GM12878 (cell line): ENCODE measurements around the gene PCP4L1. TPM values are rescaled to one million over a fixed set of nuclear protein-coding genes. Genes with fewer than 3 reads are reported as not detected.

Source experiments
- ATAC-seq: fragments of 200-7000 bp; cut with Tn5 transposase; 3 replicates; pipeline ENCODE4 v1.9.1; 2020; ENCODE audit warnings: mild to moderate bottlenecking, moderate library complexity
- BruUV-seq: library from RNA; stranded (reverse); fragments of 400-500 nt; replicated peaks from 2 replicates; lab custom pipeline; 2021; lab: Mats Ljungman, UMichigan
- CTCF ChIA-PET: fragments of 300-600 bp; sonication (Branson Sonifier 250); formaldehyde crosslinking; extraction: SDS; loops from one replicate; lab custom pipeline; 2021; ENCODE audit warnings: inconsistent platforms; lab: Yijun Ruan, JAX
- POLR2A ChIA-PET: fragments of 350-600 bp; formaldehyde crosslinking; extraction: SDS; loops from one replicate; lab custom pipeline; 2021; ENCODE audit warnings: inconsistent platforms; lab: Charles Lee
- RAD21 ChIA-PET: fragments of 300-600 bp; sonication (Branson Sonifier 250); formaldehyde crosslinking; loops from one replicate; lab custom pipeline; 2023; ENCODE audit warnings: antibody characterized with exemption; ENCODE audit not compliant: unreplicated experiment; lab: Charles Lee
- SMC1A ChIA-PET: fragments of 300-600 bp; sonication (Branson Sonifier 250); formaldehyde crosslinking; loops from one replicate; lab custom pipeline; 2023; ENCODE audit not compliant: unreplicated experiment, uncharacterized antibody; lab: Charles Lee
- DNase-seq: peaks from one replicate; pipeline ENCODE4 v3.0.0-alpha.2; 2011; ENCODE audit warnings: low read depth, low spot score
- FAIRE-seq: peaks from 3 replicates; lab custom pipeline; 2011; peaks lifted over from hg19 to GRCh38; lab: Jason Lieb, UNC
- H2AFZ ChIP-seq: 2 replicates; pipeline ENCODE4 v1.6.0; 2011; ENCODE audit warnings: low read depth, low read length, control low read depth; ENCODE audit not compliant: control insufficient read depth
- H3K27ac ChIP-seq: 2 replicates; pipeline ENCODE4 v1.5.1; 2011; ENCODE audit warnings: control low read depth; ENCODE audit not compliant: control insufficient read depth, insufficient read depth
- H3K27me3 ChIP-seq, 2 experiments: replicated peaks in 1 of 2; 2 replicates each; pipeline versions ENCODE4 v1.6.0 to v1.6.1; 2011; ENCODE audit warnings: low read length in 1 of 2; ENCODE audit not compliant: control insufficient read depth in 2 of 2, insufficient read depth in 2 of 2
- H3K36me3 ChIP-seq, 2 experiments: 2 replicates each; pipeline ENCODE4 v1.5.1; 2011; ENCODE audit warnings: low read length in 1 of 2; ENCODE audit not compliant: control insufficient read depth in 2 of 2, insufficient read depth in 2 of 2
- H3K4me1 ChIP-seq: 2 replicates; pipeline ENCODE4 v1.6.1; 2011; ENCODE audit warnings: mild to moderate bottlenecking, low read length, moderate library complexity, mixed read lengths; ENCODE audit not compliant: control insufficient read depth, insufficient read depth
- H3K4me2 ChIP-seq: 2 replicates; pipeline ENCODE4 v1.6.0; 2011; ENCODE audit warnings: control low read depth; ENCODE audit not compliant: control insufficient read depth, insufficient read depth
- H3K4me3 ChIP-seq: fragments of 200-600 bp; sonication (generic); 2 replicates; pipeline ENCODE4 v1.5.1; 2016
- H3K79me2 ChIP-seq: 2 replicates; pipeline ENCODE4 v1.6.0; 2011; ENCODE audit warnings: low read length; ENCODE audit not compliant: control insufficient read depth, insufficient read depth
- H3K9ac ChIP-seq: 2 replicates; pipeline ENCODE4 v1.8.0; 2011; ENCODE audit warnings: low read length, control low read depth, mixed read lengths; ENCODE audit not compliant: control insufficient read depth, insufficient read depth
- H3K9me3 ChIP-seq: replicated peaks from 3 replicates; pipeline ENCODE4 v1.5.1; 2011; ENCODE audit warnings: mild to moderate bottlenecking, low read length; ENCODE audit not compliant: control insufficient read depth, insufficient read depth
- H4K20me1 ChIP-seq: 2 replicates; pipeline ENCODE4 v1.6.0; 2011; ENCODE audit not compliant: control insufficient read depth, insufficient read depth
- ATF7 ChIP-seq: fragments of 450-650 bp; IDR thresholded peaks from 2 replicates; pipeline ENCODE4 v1.6.1; 2016; ENCODE audit warnings: low read depth, mild to moderate bottlenecking
- GABPA ChIP-seq: IDR thresholded peaks from 2 replicates; pipeline ENCODE4 v1.6.1; 2014; ENCODE audit warnings: antibody characterized with exemption, low read depth, mild to moderate bottlenecking, inconsistent platforms
- IKZF1 ChIP-seq: fragments of 450-650 bp; conservative IDR thresholded peaks from 2 replicates; pipeline ENCODE4 v1.6.1; 2017; ENCODE audit warnings: antibody characterized with exemption, mild to moderate bottlenecking
- IRF4 ChIP-seq: IDR thresholded peaks from 2 replicates; pipeline ENCODE4 v1.6.1; 2011; ENCODE audit warnings: low read depth, low read length
- JUNB ChIP-seq: IDR thresholded peaks from 2 replicates; pipeline ENCODE4 v1.6.1; 2016; ENCODE audit warnings: antibody characterized with exemption, mild to moderate bottlenecking
- KDM1A ChIP-seq: fragments of 200-600 bp; sonication (generic); IDR thresholded peaks from 2 replicates; pipeline ENCODE4 v1.6.1; 2016; ENCODE audit warnings: borderline replicate concordance
- MXI1 ChIP-seq: fragments of 150-350 bp; IDR thresholded peaks from 2 replicates; pipeline ENCODE4 v1.6.1; 2011; ENCODE audit warnings: low read depth, mild to moderate bottlenecking, inconsistent platforms, low read length, improper control_type of control experiment
- NR2C1 ChIP-seq: fragments of 450-650 bp; IDR thresholded peaks from 2 replicates; pipeline ENCODE4 v1.6.1; 2017; ENCODE audit warnings: antibody characterized with exemption, mild to moderate bottlenecking, moderate library complexity
- NR2F1 ChIP-seq: fragments of 450-650 bp; conservative IDR thresholded peaks from 2 replicates; pipeline ENCODE4 v1.6.1; 2017; ENCODE audit warnings: mild to moderate bottlenecking
- PML ChIP-seq: IDR thresholded peaks from 2 replicates; pipeline ENCODE4 v1.6.1; 2012; ENCODE audit warnings: low read length, inconsistent platforms
- POLR2A ChIP-seq: IDR thresholded peaks from 2 replicates; pipeline ENCODE4 v1.6.1; 2011; ENCODE audit warnings: low read depth, mild to moderate bottlenecking, low read length
- POLR2AphosphoS5 ChIP-seq: IDR thresholded peaks from 2 replicates; pipeline ENCODE4 v1.6.1; 2011; ENCODE audit warnings: mild to moderate bottlenecking, low read length, inconsistent platforms
- RAD21 ChIP-seq: IDR thresholded peaks from 2 replicates; pipeline ENCODE4 v1.6.1; 2011; ENCODE audit warnings: mild to moderate bottlenecking, low read depth, low read length, moderate library complexity; ENCODE audit not compliant: insufficient read depth
- RAD51 ChIP-seq: fragments of 450-650 bp; IDR thresholded peaks from 2 replicates; pipeline ENCODE4 v1.6.1; 2016; ENCODE audit warnings: moderate library complexity, mild to moderate bottlenecking, inconsistent platforms
- SRF ChIP-seq, 2 experiments: IDR thresholded peaks; 2 replicates each; pipeline ENCODE4 v1.6.1; 2011; ENCODE audit warnings: low read depth in 2 of 2, low read length in 2 of 2, mild to moderate bottlenecking in 1 of 2, moderate library complexity in 1 of 2
- ZZZ3 ChIP-seq: IDR thresholded peaks from 2 replicates; pipeline ENCODE4 v1.6.1; 2011; ENCODE audit warnings: low read depth; ENCODE audit not compliant: control insufficient read depth, insufficient read length
- in situ Hi-C: fragments of 300-500 bp; cut with MboI; formaldehyde crosslinking; loops from 9 replicates; pipeline ENCODE4 v1.14.3; 2018; ENCODE audit warnings: mixed read lengths
- intact Hi-C: fragments of 100-400 bp; cut with micrococcal nuclease; formaldehyde crosslinking; loops from one replicate; pipeline ENCODE4 v1.14.2; 2022; ENCODE audit not compliant: unreplicated experiment
- polyA plus RNA-seq, 11 experiments: library from polyadenylated mRNA; depleted of rRNA in 4 of 11; unstranded in 6 of 11; stranded (reverse) in 5 of 11; fragments of >200 nt; fragmentation: Nextera tagmentation in 4 of 11; fragmentation: Illumina TruSeq in 1 of 11; extraction: Ambion mirVana in 4 of 11; extraction: Trizol in 1 of 11; gene quantifications; 1 replicate in 1 of 11; 2 replicates in 10 of 11; pipeline versions ENCODE4 v1.2.1 to v1.2.3, GENCODE V29; 2011 to 2016; ENCODE audit warnings: inconsistent platforms in 2 of 11, missing spikeins in 2 of 11, low read depth in 1 of 11
- total RNA-seq, 4 experiments: library from RNA; depleted of rRNA in 3 of 4; stranded (reverse); fragments of >200 nt in 3 of 4; fragmentation: Illumina TruSeq in 1 of 4; extraction: Trizol in 1 of 4; gene quantifications; 2 replicates each; pipeline versions ENCODE4 v1.2.1 to v1.2.3, GENCODE V29; 2013 to 2021
- TF ChIP-seq, protein P1 (sequence below): IDR thresholded peaks from 2 replicates; pipeline ENCODE4 v1.6.1; 2011; ENCODE audit warnings: borderline replicate concordance, low read depth, mild to moderate bottlenecking, moderate library complexity, mixed read lengths, low read length; ENCODE audit not compliant: insufficient read depth; ENCODE audit errors: extremely low read length
- TF ChIP-seq, protein P2 (sequence below): fragments of 450-650 bp; IDR thresholded peaks from 2 replicates; pipeline ENCODE4 v1.6.1; 2017; ENCODE audit warnings: mild to moderate bottlenecking, low read depth, inconsistent platforms; ENCODE audit not compliant: poor library complexity, severe bottlenecking

Gene PCP4L1
- total and polyA plus RNA-seq, 10 of the 15 experiments (the other 5 are each of a cell fraction or from before 2014, with no cell fraction given), result 1.0 to 5.2 (median 2.8) TPM

DNA sequence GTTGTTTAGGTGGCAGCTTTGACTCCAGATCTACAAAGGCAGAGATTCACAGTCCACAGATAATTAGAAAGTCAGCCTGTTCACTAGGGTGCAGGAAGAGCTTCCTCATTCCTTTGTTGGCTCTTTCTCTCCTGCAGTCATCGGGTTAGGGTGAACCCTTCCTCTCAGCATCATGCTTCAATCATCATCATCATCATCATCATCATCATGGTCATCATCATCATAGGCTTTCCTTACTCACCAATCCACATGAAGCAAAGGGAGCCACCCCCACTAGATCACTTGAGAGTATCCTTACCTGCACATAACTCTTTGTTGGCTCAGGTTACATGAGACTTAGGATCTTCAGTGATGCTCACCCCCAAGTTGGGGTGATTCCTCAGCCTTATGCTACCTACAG lies 32.2 kb downstream of the PCP4L1 start (continued):
- TF ChIP-seq, protein P1, sequence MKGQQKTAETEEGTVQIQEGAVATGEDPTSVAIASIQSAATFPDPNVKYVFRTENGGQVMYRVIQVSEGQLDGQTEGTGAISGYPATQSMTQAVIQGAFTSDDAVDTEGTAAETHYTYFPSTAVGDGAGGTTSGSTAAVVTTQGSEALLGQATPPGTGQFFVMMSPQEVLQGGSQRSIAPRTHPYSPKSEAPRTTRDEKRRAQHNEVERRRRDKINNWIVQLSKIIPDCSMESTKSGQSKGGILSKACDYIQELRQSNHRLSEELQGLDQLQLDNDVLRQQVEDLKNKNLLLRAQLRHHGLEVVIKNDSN, result no peak
- TF ChIP-seq IKZF1 (no peak), MXI1 (no peak), POLR2AphosphoS5 (no peak), GABPA (no peak), JUNB (no peak), ZZZ3 (no peak), NR2F1 (no peak)

DNA sequence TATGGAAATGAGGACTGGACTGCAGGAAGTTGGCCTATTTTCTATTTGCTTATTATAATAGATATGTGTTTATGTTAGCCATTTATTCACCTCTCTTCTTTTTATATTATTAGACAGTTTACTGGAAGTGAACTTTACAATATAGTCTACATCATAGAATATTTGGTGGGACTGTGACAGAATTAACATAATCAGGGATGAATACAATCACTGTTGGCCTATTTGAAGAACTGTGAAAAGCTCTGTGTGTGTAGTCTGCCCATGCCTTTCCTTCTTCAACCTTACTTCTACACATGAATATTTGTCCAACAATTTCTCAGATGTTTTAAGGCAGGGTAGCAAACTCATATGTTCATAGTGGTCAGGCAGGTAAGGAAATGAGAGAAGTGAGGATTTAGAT lies 38.9 kb downstream of the PCP4L1 start:
- DNase-seq (no peak), ATAC-seq (no peak), FAIRE-seq (no peak)
- H3K4me1 ChIP-seq, result peaks cover 10% of the 10 kb centered on the region; the same call in 1 of the 2 replicates
- no peak overlapping the region for H3K9ac ChIP-seq
- H3K79me2 ChIP-seq, result no peaks in the 10 kb centered on the region
- TF ChIP-seq KDM1A (no peak), SRF (IDR thresholded peaks at IDR 0.05; ENCODE audit: low read depth in 2 of 2, low read length in 2 of 2) (no peak), IRF4 (no peak), NR2C1 (no peak), ATF7 (no peak), PML (no peak), RAD51 (no peak), POLR2A (no peak), RAD21 (no peak)
- TF ChIP-seq, protein P2, sequence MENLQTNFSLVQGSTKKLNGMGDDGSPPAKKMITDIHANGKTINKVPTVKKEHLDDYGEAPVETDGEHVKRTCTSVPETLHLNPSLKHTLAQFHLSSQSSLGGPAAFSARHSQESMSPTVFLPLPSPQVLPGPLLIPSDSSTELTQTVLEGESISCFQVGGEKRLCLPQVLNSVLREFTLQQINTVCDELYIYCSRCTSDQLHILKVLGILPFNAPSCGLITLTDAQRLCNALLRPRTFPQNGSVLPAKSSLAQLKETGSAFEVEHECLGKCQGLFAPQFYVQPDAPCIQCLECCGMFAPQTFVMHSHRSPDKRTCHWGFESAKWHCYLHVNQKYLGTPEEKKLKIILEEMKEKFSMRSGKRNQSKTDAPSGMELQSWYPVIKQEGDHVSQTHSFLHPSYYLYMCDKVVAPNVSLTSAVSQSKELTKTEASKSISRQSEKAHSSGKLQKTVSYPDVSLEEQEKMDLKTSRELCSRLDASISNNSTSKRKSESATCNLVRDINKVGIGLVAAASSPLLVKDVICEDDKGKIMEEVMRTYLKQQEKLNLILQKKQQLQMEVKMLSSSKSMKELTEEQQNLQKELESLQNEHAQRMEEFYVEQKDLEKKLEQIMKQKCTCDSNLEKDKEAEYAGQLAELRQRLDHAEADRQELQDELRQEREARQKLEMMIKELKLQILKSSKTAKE, result no peak
- H3K36me3 ChIP-seq, result no peaks in the 10 kb centered on the region
- in situ Hi-C loops (no loop called here), intact Hi-C loops (no loop called here)
- CTCF ChIA-PET, result interaction anchor here (0.6 to 4.0 kb wide), 2 partner anchors 34 to 71 kb away, joined by 3 to 23 read pairs; partner anchors contain the start of gene TOMM40L
- H3K27me3 ChIP-seq, result no peaks in the 10 kb centered on the region
- H3K4me2 ChIP-seq, result no peak overlapping the region
- H4K20me1 ChIP-seq, result no peaks in the 10 kb centered on the region
- H3K9me3 ChIP-seq, result no peaks in the 10 kb centered on the region
- RAD21 ChIA-PET, result no interaction called here
- SMC1A ChIA-PET, result interaction anchor here (0.6 to 1.1 kb wide), 2 partner anchors 67 to 162 kb away, joined by 3 read pairs; no protein-coding TSS in a partner anchor
- no peak overlapping the region for H3K4me3 ChIP-seq
- H2AFZ ChIP-seq, result no peak overlapping the region
- no peak overlapping the region for H3K27ac ChIP-seq
- no TSS peak for BruUV-seq
- POLR2A ChIA-PET, result interaction anchor here (0.6 kb wide), 1 partner anchor 11 kb away, joined by 3 read pairs; no protein-coding TSS in a partner anchor
